Measurements from ENCODE around the gene AMER2.

GRCh38 chr13:25171170-25171516 lies 945 bp downstream of the AMER2 start:
- no peak for TF ChIP-seq RAD21 (conservative IDR thresholded peaks at IDR 0.05)
- TF ChIP-seq EZH2 (IDR thresholded peaks at IDR 0.05; ENCODE audit: borderline replicate concordance, insufficient read depth, low read length, poor library complexity, severe bottlenecking): no peak
- TF ChIP-seq POLR2AphosphoS5 (IDR thresholded peaks at IDR 0.05): no peak
- no peak for TF ChIP-seq CTCF (IDR thresholded peaks at IDR 0.05; ENCODE audit: poor library complexity, severe bottlenecking)
- TF ChIP-seq EP300 (conservative IDR thresholded peaks at IDR 0.05; ENCODE audit: poor library complexity, severe bottlenecking): no peak
- no peak for TF ChIP-seq REST (IDR thresholded peaks at IDR 0.05; ENCODE audit: borderline replicate concordance)
- TF ChIP-seq SMC3 (conservative IDR thresholded peaks at IDR 0.05; ENCODE audit: poor library complexity): no peak
- TF ChIP-seq TAF1 (IDR thresholded peaks at IDR 0.05; ENCODE audit: low read depth): no peak

Data from neural cell (in vitro differentiated cells).